ENCODE measurements around the gene RIC8A. TPM values are rescaled to one million over a fixed set of nuclear protein-coding genes. Genes with fewer than 3 reads are reported as not detected.

The RIC8A gene
- total and polyA plus RNA-seq, 2 of the 13 experiments (the other 11 are each of a cell fraction or from before 2014, with no cell fraction given), result 62.1 to 63.8 TPM

DNA sequence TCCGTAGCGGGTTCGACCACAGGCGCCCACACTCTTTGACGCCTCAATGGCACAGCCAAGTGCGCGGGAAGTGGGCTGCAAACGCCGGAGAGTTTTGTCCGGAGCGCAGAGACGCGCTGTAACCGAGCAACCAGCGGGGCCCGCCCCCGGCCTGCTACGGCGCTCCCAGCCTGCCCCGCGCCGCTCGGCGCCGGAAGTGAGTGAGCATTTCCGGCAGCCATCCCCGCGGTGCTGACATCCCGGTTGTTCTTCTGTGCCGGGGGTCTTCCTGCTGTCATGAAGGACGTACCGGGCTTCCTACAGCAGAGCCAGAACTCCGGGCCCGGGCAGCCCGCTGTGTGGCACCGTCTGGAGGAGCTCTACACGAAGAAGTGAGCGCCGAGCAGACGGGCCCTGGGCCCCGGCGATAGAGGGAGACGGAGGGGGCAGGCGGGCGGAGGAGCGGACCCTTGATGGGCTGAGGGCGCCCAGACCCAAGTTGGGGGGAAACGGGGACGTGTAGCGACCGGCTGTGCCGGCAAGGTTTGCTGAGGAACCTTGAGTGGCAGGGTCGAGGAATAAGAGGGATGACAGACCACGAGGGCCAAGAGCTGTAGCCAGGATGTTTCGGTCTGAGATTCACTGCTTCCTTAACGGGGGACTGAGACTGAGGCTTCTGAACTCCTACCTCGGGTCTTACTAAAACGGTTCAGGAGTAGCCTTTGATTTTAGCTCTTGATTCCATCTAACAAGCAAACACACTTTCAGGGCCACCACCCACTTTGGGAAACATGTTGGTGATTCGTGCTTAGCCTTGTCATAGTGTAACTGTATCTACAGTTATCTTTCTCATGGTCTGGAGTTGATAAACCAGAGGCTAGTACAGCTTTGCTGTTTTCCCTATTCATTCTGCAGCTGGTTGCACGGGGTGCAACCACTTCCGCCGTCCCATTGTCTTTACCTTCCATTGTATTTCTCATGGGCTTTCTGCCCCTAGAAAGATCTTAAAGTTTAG lies 29.6 kb downstream of the RIC8A start, which contains the start of gene PSMD13 (continued):
- TF ChIP-seq U2AF1 (optimal IDR thresholded peaks at IDR 0.05; ENCODE audit: low read depth, low read length) (peak; percentile 72), ZNF547 (CRISPR knock-in tag; IDR thresholded peaks at IDR 0.05) (peak; percentile 59), NCOA5 (CRISPR knock-in tag; IDR thresholded peaks at IDR 0.05) (no peak), ZNF841 (CRISPR knock-in tag; IDR thresholded peaks at IDR 0.05; ENCODE audit: borderline replicate concordance) (no peak), ZSCAN20 (CRISPR knock-in tag; IDR thresholded peaks at IDR 0.05; ENCODE audit: borderline replicate concordance) (peak; percentile 83; the same call in 1 of the 2 replicates), ZBTB3 (CRISPR knock-in tag; IDR thresholded peaks at IDR 0.05; ENCODE audit: borderline replicate concordance, low read depth) (0 out of 2 replicates have a peak, but pooled peaks have one; percentile 22), ZNF207 (IDR thresholded peaks at IDR 0.05; ENCODE audit: borderline replicate concordance) (no peak), ZNF749 (CRISPR knock-in tag; IDR thresholded peaks at IDR 0.05; ENCODE audit: borderline replicate concordance) (no peak), NCOA2 (CRISPR knock-in tag; IDR thresholded peaks at IDR 0.05) (no peak; the same call in 1 of the 2 replicates), TBX2 (CRISPR knock-in tag; IDR thresholded peaks at IDR 0.05; ENCODE audit: borderline replicate concordance) (0 out of 2 replicates have a peak, but pooled peaks have one; percentile 29), ZNF564 (CRISPR knock-in tag; IDR thresholded peaks at IDR 0.05) (no peak), AGO1 (IDR thresholded peaks at IDR 0.05; ENCODE audit: low read depth, low read length, poor library complexity, severe bottlenecking) (no peak), HHEX (CRISPR knock-in tag; IDR thresholded peaks at IDR 0.05) (no peak), HDAC2 (CRISPR knock-in tag; IDR thresholded peaks at IDR 0.05) (peak; percentile 46), ZNF501 (CRISPR knock-in tag; IDR thresholded peaks at IDR 0.05) (peak; percentile 94), CENPBD1 (CRISPR knock-in tag; IDR thresholded peaks at IDR 0.05; ENCODE audit: borderline replicate concordance, low read depth) (no peak), ARHGAP35 (CRISPR knock-in tag; IDR thresholded peaks at IDR 0.05; ENCODE audit: borderline replicate concordance) (no peak), ZNF792 (CRISPR knock-in tag; IDR thresholded peaks at IDR 0.05) (peak; percentile 34; the same call in 1 of the 2 replicates), ZNF350 (CRISPR knock-in tag; IDR thresholded peaks at IDR 0.05; ENCODE audit: borderline replicate concordance, low read depth) (peak; percentile 34; the same call in 1 of the 2 replicates), ZNF296 (CRISPR knock-in tag; conservative IDR thresholded peaks at IDR 0.05) (no peak), RFXANK (CRISPR knock-in tag; IDR thresholded peaks at IDR 0.05) (no peak), ZNF451 (CRISPR knock-in tag; IDR thresholded peaks at IDR 0.05) (no peak)
- TF ChIP-seq, protein P1, sequence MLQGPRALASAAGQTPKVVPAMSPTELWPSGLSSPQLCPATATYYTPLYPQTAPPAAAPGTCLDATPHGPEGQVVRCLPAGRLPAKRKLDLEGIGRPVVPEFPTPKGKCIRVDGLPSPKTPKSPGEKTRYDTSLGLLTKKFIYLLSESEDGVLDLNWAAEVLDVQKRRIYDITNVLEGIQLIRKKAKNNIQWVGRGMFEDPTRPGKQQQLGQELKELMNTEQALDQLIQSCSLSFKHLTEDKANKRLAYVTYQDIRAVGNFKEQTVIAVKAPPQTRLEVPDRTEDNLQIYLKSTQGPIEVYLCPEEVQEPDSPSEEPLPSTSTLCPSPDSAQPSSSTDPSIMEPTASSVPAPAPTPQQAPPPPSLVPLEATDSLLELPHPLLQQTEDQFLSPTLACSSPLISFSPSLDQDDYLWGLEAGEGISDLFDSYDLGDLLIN (CRISPR knock-in tag; IDR thresholded peaks at IDR 0.05; ENCODE audit: borderline replicate concordance), result peak; percentile 51; the same call in 1 of the 2 replicates
- TF ChIP-seq, protein P2, sequence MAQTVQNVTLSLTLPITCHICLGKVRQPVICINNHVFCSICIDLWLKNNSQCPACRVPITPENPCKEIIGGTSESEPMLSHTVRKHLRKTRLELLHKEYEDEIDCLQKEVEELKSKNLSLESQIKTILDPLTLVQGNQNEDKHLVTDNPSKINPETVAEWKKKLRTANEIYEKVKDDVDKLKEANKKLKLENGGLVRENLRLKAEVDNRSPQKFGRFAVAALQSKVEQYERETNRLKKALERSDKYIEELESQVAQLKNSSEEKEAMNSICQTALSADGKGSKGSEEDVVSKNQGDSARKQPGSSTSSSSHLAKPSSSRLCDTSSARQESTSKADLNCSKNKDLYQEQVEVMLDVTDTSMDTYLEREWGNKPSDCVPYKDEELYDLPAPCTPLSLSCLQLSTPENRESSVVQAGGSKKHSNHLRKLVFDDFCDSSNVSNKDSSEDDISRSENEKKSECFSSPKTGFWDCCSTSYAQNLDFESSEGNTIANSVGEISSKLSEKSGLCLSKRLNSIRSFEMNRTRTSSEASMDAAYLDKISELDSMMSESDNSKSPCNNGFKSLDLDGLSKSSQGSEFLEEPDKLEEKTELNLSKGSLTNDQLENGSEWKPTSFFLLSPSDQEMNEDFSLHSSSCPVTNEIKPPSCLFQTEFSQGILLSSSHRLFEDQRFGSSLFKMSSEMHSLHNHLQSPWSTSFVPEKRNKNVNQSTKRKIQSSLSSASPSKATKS (CRISPR knock-in tag; IDR thresholded peaks at IDR 0.05), result no peak
- TF ChIP-seq, protein P3, sequence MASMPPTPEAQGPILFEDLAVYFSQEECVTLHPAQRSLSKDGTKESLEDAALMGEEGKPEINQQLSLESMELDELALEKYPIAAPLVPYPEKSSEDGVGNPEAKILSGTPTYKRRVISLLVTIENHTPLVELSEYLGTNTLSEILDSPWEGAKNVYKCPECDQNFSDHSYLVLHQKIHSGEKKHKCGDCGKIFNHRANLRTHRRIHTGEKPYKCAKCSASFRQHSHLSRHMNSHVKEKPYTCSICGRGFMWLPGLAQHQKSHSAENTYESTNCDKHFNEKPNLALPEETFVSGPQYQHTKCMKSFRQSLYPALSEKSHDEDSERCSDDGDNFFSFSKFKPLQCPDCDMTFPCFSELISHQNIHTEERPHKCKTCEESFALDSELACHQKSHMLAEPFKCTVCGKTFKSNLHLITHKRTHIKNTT (CRISPR knock-in tag; IDR thresholded peaks at IDR 0.05), result peak; percentile 15; the same call in 1 of the 2 replicates
